ENCODE measurements around the gene OR10H2. TPM values are rescaled to one million over a fixed set of nuclear protein-coding genes. Genes with fewer than 3 reads are reported as not detected.

OR10H2 gene
- total RNA-seq, 1 donor from 2014 or later: not detected

DNA sequence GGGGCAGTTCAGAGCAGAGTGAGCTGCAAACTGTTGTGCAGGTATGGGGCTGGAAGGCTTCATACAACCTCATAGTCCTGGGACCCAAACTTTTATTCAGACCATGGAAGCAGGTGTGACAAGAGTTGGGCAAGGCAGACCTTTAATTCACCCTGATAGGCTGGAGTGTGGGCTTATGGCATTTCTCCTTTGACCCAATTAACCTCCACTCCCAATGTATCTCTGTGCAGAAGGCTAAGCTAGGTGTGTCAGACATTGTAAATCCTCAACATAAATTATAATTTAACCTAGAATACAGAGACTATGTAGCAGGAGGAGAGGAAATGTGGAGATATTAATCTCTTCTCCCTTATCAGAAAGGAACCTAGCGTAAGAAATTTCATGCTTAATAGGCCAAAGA, 12.2 kb upstream of the OR10H2 start:
- TF ChIP-seq, protein P1, sequence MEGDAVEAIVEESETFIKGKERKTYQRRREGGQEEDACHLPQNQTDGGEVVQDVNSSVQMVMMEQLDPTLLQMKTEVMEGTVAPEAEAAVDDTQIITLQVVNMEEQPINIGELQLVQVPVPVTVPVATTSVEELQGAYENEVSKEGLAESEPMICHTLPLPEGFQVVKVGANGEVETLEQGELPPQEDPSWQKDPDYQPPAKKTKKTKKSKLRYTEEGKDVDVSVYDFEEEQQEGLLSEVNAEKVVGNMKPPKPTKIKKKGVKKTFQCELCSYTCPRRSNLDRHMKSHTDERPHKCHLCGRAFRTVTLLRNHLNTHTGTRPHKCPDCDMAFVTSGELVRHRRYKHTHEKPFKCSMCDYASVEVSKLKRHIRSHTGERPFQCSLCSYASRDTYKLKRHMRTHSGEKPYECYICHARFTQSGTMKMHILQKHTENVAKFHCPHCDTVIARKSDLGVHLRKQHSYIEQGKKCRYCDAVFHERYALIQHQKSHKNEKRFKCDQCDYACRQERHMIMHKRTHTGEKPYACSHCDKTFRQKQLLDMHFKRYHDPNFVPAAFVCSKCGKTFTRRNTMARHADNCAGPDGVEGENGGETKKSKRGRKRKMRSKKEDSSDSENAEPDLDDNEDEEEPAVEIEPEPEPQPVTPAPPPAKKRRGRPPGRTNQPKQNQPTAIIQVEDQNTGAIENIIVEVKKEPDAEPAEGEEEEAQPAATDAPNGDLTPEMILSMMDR (IDR thresholded peaks at IDR 0.05; ENCODE audit: unreplicated experiment): no peak
- Mint-ChIP-seq H3K36me3 (ENCODE audit: low read depth, unreplicated experiment) (peaks cover 16% of the 10 kb centered on the region), H3K9me3 (ENCODE audit: unreplicated experiment) (peaks cover 34% of the 10 kb centered on the region), H3K4me3 (ENCODE audit: unreplicated experiment) (no peak overlapping the region), H3K27me3 (ENCODE audit: unreplicated experiment) (peaks cover 3% of the 10 kb centered on the region), H3K4me1 (ENCODE audit: unreplicated experiment) (no peaks in the 10 kb centered on the region), H3K27ac (ENCODE audit: unreplicated experiment) (no peak overlapping the region)
- DNase-seq (ENCODE audit: low spot score): no peak

DNA sequence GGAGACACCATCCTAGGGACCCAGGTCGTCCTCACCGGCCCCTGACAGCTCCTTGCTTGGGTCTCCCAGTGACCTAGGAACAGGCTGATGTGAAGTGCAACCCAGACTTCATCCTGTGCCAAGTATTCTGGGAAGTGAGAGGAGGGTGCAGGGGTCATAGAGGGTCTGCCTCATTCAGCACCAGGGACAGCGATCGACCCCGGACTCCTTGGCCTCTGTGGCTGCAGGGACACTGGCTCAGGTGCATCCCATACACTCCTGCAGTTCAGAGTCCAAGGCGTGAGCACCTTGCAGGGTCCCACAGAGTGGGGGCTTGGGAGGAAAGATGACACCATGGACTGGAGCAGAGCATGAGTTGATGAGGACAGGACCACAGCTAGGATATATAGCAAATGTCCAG, 10.0 kb upstream of the OR10H2 start:
- Mint-ChIP-seq H3K4me3 (ENCODE audit: unreplicated experiment) (no peak overlapping the region), H3K9me3 (ENCODE audit: unreplicated experiment) (peaks cover 48% of the 10 kb centered on the region), H3K4me1 (ENCODE audit: unreplicated experiment) (no peaks in the 10 kb centered on the region), H3K27ac (ENCODE audit: unreplicated experiment) (no peak overlapping the region), H3K27me3 (ENCODE audit: unreplicated experiment) (peaks cover 4% of the 10 kb centered on the region), H3K36me3 (ENCODE audit: low read depth, unreplicated experiment) (peaks cover 29% of the 10 kb centered on the region)
- DNase-seq (ENCODE audit: low spot score): no peak
- TF ChIP-seq, protein P1 (IDR thresholded peaks at IDR 0.05; ENCODE audit: unreplicated experiment): no peak

DNA sequence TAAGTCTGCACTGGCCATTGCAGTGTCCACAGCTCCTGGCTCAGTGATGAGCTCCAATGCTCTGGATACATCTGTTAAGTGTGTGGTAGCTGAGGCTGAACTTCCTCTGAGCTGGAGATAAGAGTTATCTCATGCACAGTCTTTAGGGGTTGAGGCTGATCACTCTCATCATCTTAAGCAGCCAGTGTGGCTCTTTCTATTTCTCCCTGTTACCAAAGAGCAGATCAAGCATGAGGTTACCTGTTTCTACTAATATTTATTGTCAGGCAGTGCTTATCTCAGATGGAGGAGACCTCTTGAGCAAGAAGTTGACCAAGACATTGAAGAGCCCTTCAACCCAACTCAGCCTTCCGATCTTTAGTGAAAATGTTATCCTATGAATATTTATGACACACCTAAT, 6.6 kb upstream of the OR10H2 start:
- H3K4me3 Mint-ChIP-seq (ENCODE audit: unreplicated experiment): no peak overlapping the region
- H3K4me1 Mint-ChIP-seq (ENCODE audit: unreplicated experiment): no peaks in the 10 kb centered on the region
- H3K27ac Mint-ChIP-seq (ENCODE audit: unreplicated experiment): no peak overlapping the region
- TF ChIP-seq, protein P1 (IDR thresholded peaks at IDR 0.05; ENCODE audit: unreplicated experiment): no peak
- peaks cover 21% of the 10 kb centered on the region for H3K36me3 Mint-ChIP-seq (ENCODE audit: low read depth, unreplicated experiment)
- peaks cover 4% of the 10 kb centered on the region for H3K27me3 Mint-ChIP-seq (ENCODE audit: unreplicated experiment)
- DNase-seq (ENCODE audit: low spot score): no peak
- H3K9me3 Mint-ChIP-seq (ENCODE audit: unreplicated experiment): peaks cover 57% of the 10 kb centered on the region

DNA sequence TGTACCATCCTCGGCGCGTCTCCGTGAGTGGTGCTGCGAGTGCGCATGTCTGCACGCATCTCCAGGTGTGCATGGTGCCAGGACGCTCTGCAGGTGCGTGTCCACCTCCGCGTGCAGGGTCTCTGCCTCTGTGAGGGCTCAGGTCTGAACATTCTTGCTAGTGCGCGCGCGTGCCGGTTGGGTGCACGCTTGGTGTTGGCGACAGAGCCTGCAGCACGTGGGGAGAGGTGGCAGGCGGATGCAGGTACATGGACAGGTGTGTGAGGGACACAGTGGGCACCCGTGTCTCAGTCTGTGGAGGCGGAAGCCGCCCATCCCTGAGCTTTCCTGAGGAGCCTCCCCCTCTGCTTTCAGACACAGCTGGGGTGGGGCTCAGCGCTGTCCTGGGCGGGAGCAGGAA, 4.9 kb upstream of the OR10H2 start:
- no peaks in the 10 kb centered on the region for H3K4me1 Mint-ChIP-seq (ENCODE audit: unreplicated experiment)
- TF ChIP-seq, protein P1 (IDR thresholded peaks at IDR 0.05; ENCODE audit: unreplicated experiment): no peak
- peaks cover 4% of the 10 kb centered on the region for H3K27me3 Mint-ChIP-seq (ENCODE audit: unreplicated experiment)
- no peak overlapping the region for H3K4me3 Mint-ChIP-seq (ENCODE audit: unreplicated experiment)
- no peak for DNase-seq (ENCODE audit: low spot score)
- H3K36me3 Mint-ChIP-seq (ENCODE audit: low read depth, unreplicated experiment): peaks cover 25% of the 10 kb centered on the region
- peaks cover 62% of the 10 kb centered on the region for H3K9me3 Mint-ChIP-seq (ENCODE audit: unreplicated experiment)
- no peak overlapping the region for H3K27ac Mint-ChIP-seq (ENCODE audit: unreplicated experiment)

DNA sequence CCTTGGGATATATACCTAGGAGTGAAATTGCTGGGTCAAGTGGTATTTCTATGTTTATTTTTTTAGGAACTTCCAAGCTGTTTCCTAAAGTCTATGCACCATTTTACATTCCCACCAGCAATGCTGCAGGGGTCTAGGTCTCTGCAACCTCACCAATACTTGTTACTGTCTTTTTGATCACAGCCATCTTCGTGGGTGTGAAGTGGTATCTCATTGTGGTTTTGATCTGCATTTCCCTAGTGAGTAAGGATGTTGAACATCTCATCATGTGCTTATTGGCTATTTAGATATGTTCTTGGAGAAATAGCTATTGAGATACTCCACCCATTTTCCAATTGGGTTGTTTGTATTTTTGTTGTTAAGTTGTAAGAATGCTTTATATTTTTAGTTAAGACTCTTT, 2.7 kb downstream of the OR10H2 start:
- Mint-ChIP-seq H3K27me3 (ENCODE audit: unreplicated experiment) (peaks cover 5% of the 10 kb centered on the region), H3K9me3 (ENCODE audit: unreplicated experiment) (peaks cover 48% of the 10 kb centered on the region), H3K27ac (ENCODE audit: unreplicated experiment) (no peak overlapping the region), H3K4me1 (ENCODE audit: unreplicated experiment) (no peaks in the 10 kb centered on the region), H3K4me3 (ENCODE audit: unreplicated experiment) (no peak overlapping the region), H3K36me3 (ENCODE audit: low read depth, unreplicated experiment) (peaks cover 8% of the 10 kb centered on the region)
- no peak for DNase-seq (ENCODE audit: low spot score)
- TF ChIP-seq, protein P1 (IDR thresholded peaks at IDR 0.05; ENCODE audit: unreplicated experiment): no peak

All from endothelial cell (in vitro differentiated cells).